HG03342 (cell line): ENCODE data around the gene PDK1.
"Not testable (repeated sequence)": the region's sequence is repeated elsewhere in the genome, so short reads cannot be mapped to it uniquely, and the experiment has no call there.

ENCODE experiments used
- ATAC-seq: cut with Tn5 transposase; IDR thresholded peaks from one replicate; pipeline ENCODE4 v1.9.1; 2021; ENCODE audit warnings: mild to moderate bottlenecking, moderate library complexity; ENCODE audit not compliant: unreplicated experiment

The PDK1 gene

GRCh38 chr2:172555522-172556283 lies at the start of gene PDK1:
PDK1 (plus strand) TSS chr2:172556090; CDS start chr2:172556151, 61 bp downstream.
- peak; percentile 84 for ATAC-seq

DNA sequence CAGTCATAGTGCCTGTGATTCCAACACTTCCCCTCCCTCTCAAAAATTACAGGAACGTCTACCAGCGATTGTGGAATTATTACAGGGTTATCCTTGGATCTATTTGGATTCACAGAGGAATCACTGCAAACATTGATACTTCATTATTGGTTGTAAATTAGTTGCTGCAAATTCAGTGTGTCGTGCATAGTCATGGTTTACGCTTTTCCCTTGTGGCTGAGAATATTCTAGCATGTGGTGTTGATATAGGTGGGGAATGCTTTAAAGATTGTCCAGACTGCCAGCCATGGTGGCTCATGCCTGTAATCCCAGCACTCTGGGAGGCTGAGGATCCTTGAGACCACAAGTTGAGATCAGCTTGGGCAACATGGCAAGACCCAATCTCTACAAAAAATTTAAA lies 48.7 kb upstream of the PDK1 start:
- ATAC-seq, result no peak

GRCh38 chr2:172510088-172510487 lies 45.8 kb upstream of the PDK1 start:
- ATAC-seq, result no peak

DNA sequence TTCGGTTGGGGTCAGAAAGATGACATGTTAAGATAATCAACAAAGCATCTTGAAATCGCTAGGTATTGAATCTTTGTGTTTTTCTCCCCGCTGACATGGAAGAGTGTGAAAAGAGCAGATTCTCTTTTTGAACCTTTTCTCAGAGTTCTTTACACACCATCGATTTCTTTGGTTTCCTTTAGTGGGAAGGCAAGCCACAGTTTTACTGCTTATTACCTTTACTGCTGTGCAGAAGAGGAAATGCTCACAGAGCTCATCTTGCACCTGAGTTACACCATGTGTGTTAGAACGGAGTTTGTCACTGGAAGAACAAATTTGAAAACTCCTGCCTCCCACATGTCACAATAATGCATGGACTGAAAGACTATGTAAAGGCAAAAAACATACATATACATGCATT lies 45.3 kb upstream of the PDK1 start:
- ATAC-seq, result no peak

DNA sequence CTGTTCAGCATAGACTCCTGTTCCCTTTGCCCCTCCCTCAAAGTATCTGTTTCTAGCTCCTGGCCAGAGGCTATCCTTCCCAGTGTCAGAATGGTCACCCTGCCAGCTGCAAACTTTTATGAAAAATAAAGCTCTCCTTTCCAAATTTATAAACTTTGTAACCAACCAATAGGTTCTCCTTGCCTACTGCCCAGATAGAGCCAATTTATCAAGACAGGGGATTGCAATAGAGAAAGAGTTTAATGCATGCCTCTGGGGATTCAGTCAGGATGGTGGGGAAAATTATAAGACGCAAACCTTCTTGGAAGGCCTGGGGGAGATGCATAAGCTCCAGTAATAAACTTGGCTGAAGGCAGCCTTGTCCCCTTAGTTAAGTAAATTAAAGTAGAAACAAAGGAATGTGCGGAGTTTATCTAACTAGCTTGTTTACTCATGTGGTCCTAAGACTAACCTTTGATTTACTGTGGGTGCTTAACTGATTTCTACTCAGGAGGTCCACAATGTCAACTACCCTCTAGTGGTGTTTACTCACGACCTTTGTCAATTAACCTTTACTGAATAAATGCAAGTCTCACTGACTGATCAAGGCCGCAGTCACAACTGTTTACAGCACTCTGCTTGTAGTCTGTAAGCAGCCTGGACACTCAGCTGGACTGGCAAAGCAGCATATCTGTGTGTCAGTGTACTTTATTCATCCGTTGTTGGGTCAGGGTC lies 42.9 kb upstream of the PDK1 start:
- ATAC-seq, result no peak

GRCh38 chr2:172513524-172513900 lies 42.4 kb upstream of the PDK1 start:
- no peak for ATAC-seq

DNA sequence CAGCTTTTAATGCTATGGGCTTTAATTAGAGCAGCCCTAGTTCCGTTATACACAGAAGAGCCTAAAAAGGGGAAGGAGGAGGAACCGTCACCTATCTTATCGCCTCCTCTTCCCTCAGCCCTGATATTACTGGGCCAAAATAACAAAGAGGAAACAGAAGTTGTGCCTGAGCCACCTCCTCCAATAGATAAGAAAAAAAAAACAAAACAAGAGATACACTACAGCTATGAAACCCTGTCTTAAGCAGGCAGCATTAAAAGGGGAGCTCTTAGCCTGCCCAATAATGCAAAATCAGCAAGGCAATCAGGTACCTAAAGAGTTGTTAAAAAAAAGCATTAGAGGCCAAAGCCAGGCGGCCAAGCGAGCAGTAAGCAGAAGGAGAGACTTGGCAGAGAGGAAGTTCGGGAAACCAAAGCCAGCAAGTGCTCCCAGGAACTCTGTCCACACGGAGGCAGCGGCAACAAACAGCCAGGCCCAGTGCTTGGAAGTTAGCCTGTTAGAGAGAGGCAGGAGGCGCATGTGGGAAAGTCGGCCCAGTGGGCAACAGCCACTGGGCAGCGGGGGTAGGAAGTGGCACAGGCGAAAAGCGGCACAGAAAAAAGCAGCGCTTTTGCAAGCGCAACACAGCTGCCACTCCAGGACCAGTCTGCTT lies 41.8 kb upstream of the PDK1 start:
- ATAC-seq, result no peak

- no peak for ATAC-seq
These were observed 39.6 kb upstream of the PDK1 start for GRCh38 chr2:172516299-172516698.

- no peak for ATAC-seq
These were observed 36.9 kb upstream of the PDK1 start for GRCh38 chr2:172518995-172519394.

GRCh38 chr2:172525601-172526000 lies 30.3 kb upstream of the PDK1 start:
- no peak for ATAC-seq

DNA sequence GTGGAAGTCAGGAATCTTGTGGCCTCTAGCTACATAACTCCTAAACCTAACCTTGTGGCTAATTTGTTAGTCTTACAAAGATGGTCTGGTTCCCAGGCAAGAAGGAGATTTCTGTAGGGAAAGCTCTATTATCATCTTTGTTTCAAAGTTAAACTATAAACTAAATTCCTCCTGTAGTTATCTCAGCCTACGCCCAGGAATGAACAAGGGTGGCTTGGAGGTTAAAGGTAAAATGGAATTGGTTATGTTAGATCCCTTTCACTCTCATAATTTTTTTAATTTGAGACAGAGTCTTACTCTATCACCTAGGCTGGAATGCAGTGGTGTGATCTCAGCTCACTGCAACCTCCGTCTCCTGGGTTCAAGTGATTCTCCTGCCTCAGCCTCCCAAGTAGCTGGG lies 24.6 kb upstream of the PDK1 start:
- ATAC-seq, result no peak

GRCh38 chr2:172532461-172532860 lies 23.4 kb upstream of the PDK1 start:
- ATAC-seq, result not testable (repeated sequence)

DNA sequence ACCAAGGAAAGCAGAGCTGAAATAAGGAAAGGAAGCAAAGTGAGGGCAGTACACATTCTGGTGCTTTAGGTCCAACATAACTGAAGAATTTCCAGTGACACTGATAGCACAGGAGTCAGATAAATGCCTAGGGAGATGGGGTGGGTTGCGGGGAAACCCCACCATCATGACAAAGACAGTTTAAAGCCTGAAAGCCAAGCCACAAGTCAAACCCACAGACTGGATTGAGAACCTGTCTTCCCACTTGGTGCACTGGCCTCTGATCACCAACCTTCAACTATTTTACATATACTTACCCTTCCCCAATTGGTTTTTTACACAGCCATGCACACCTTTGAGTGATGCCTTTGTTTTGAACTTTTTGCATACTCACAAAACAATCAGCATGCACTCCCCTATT lies 22.2 kb upstream of the PDK1 start:
- no peak for ATAC-seq

- no peak for ATAC-seq
These were observed 20.8 kb upstream of the PDK1 start for GRCh38 chr2:172535119-172535518.

DNA sequence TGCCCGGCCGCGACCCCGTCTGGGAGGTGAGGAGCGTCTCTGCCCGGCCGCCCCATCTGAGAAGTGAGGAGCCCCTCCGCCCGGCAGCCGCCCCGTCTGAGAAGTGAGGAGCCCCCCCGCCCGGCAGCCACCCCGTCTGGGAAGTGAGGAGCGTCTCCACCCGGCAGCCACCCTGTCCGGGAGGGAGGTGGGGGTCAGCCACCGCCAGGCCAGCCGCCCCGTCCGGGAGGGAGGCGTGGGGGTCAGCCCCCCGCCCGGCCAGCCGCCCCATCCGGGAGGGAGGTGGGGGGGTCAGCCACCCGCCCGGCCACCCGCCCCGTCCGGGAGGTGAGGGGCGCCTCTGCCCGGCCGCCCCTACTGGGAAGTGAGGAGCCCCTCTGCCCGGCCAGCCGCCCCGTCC lies 18.0 kb upstream of the PDK1 start:
- ATAC-seq, result not testable (repeated sequence)

DNA sequence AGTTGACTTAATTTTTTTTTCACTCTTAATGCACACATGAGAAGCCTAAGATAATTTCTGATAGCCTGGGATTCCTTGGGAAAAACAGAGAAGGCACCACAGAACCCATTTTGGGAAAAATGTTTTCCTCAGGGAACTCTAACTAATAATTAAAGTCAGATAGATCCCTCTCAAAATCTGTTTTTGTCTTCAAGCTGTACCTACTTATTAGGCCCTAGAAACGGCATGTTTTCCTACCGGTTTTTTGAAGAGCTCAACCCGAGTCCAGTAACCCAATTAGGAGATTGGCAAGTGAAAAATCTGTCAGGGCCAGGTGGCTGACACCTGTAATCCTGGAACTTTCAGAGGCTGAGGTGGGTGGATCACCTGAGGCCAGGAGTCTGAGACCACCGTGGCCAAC lies 16.1 kb upstream of the PDK1 start:
- ATAC-seq, result no peak

DNA sequence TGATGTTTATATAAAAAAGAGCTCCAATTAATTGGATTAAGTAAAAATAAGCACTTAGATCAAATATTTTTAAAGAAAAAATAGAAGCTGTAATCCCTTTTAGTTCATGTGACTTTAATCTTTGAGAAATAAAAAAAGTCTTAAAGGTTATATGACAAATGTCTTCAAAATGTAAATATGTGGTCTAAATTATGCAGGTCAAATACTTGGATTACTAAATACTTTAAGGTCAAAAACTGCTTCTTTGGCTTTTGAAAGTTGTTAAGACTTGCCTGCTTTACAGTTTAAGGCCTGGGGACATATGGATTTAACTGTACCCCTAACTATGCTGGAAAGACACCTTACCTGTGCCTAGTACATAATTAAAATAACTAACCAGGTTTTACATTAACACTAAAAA lies 15.5 kb upstream of the PDK1 start:
- ATAC-seq, result no peak

GRCh38 chr2:172545408-172546075 lies 10.3 kb upstream of the PDK1 start:
- no peak for ATAC-seq

- no peak for ATAC-seq
These were observed 6.8 kb upstream of the PDK1 start for GRCh38 chr2:172549131-172549530.

DNA sequence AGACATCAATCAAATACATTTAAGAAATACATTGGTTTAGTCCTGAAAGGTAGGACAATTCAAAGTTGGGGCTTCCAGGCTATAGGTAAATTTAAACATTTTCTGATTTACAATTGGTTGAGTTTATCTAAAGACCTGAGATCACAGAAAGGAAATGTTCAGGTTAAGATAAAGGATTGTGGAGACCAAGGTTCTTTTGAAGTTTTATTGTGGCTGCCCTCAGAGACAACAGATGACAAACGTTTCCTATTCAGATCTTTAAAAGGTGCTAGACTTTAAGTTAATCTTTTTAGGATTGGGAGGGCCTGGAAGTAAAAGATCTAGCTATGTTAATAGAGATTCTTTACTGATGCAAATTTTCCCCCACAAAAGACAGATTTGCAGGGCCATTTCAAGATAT lies 6.1 kb upstream of the PDK1 start:
- ATAC-seq, result not testable (repeated sequence)

DNA sequence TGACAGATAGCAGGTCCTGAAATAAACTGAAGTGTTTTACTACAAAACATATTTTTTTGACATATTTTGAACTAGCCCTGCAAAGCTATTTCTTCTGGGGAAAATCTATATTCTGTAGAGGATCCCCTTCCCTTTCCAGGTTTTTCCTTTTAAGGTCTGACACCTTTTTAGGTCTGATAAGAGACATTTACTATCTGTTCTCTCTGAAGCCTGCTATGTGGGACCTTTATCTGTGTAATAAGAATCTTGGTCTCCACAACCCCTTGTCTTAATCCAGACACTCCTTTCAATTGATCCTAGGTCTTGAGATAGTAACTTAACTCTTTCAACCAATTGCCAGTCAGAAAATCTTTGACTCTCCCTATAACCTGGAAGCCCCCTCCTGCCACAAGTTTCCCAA lies 5.5 kb upstream of the PDK1 start:
- no peak for ATAC-seq
